ENCODE data around the gene RAPGEF5.

Gene RAPGEF5

DNA sequence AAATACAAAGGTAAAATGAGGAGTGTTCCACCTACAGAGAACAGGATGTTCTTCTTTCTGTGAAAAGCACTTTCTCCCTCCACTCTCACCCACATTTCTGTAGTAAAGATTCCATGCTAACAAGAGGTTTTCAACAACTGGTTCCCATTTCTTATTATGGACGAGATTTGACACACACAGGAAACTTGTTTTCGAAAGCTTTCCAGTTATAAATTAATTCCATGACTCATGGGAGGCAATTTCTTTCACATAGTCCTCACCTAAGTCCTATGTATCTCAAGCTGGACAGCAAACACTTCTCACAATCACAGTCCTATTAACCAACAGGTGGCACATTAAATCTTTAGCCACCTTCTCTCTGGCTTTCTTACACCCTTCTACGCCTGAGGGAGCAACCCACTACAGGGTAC, 24.5 kb downstream of the RAPGEF5 start:
- H3K4me1 ChIP-seq (ENCODE audit: control insufficient read depth, insufficient read depth, low read length), result peaks cover 6% of the 10 kb centered on the region

DNA sequence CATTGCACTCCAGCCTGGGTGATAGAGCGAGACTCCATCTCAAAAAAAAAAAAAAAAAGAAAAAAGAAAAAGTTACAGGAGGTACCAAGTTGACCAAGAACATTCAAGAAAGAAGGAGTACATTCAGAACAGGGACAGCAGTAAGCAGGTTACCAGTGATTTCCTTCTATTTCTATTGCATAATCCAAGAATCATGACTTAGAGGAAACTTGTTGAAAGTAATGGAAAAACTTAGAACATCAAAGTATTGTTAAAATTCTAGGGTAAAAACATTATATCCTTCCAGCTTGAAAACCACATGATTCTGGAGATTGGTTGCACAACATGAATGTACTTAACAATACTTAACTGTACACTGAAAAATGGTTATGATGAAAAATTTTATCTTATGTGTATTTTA, 25.2 kb downstream of the RAPGEF5 start:
- H3K36me3 ChIP-seq (ENCODE audit: control insufficient read depth, insufficient read depth, low read length), result no peaks in the 10 kb centered on the region
- no peak for DNase-seq (ENCODE audit: low read depth, low spot score)
- H3K4me3 ChIP-seq (ENCODE audit: low read length), result no peak overlapping the region
- no peak overlapping the region for H3K27ac ChIP-seq (ENCODE audit: low read length)
- H3K4me1 ChIP-seq (ENCODE audit: control insufficient read depth, insufficient read depth, low read length), result peaks cover 5% of the 10 kb centered on the region
- H3K9me3 ChIP-seq (ENCODE audit: control insufficient read depth, insufficient read depth, low read length), result no peaks in the 10 kb centered on the region
- no peaks in the 10 kb centered on the region for H3K27me3 ChIP-seq (ENCODE audit: control insufficient read depth, insufficient read depth, low read length)
- WGBS (ENCODE audit: insufficient coverage, insufficient read length), result no CpG with 5 or more reads among the region's 1 CpG

More for the DNA sequence above, 24.5 kb downstream of the RAPGEF5 start:
- WGBS (ENCODE audit: insufficient coverage, insufficient read length), result no CpG with 5 or more reads among the region's 3 CpGs
- no peak for DNase-seq (ENCODE audit: low read depth, low spot score)
- Histone ChIP-seq H3K9me3 (ENCODE audit: control insufficient read depth, insufficient read depth, low read length) (no peaks in the 10 kb centered on the region), H3K4me3 (ENCODE audit: low read length) (no peak overlapping the region), H3K27ac (ENCODE audit: low read length) (peak overlapping the region; percentile 26), H3K27me3 (ENCODE audit: control insufficient read depth, insufficient read depth, low read length) (no peaks in the 10 kb centered on the region), H3K36me3 (ENCODE audit: control insufficient read depth, insufficient read depth, low read length) (no peaks in the 10 kb centered on the region)

DNA sequence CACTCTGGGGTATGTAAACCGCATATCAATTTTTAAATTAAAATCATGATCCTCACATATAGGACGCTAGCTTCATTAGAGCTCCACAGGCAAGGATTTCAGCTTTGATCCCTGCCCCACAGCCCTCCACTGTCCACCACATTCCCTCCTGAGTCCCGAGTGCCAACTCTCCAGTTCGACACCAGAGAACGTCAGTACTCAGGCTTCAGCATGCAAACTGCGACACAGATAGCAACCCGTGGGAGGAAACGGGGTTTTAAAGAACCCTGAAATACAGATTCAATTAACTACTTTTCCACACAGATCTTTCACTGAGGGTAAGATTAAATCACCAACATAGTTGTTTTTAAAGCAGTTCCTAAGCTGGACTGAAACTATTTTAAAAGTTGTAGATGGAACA, 26.1 kb downstream of the RAPGEF5 start:
- Histone ChIP-seq H3K4me1 (ENCODE audit: control insufficient read depth, insufficient read depth, low read length) (peaks cover 4% of the 10 kb centered on the region), H3K27ac (ENCODE audit: low read length) (no peak overlapping the region), H3K4me3 (ENCODE audit: low read length) (no peak overlapping the region), H3K9me3 (ENCODE audit: control insufficient read depth, insufficient read depth, low read length) (no peaks in the 10 kb centered on the region), H3K36me3 (ENCODE audit: control insufficient read depth, insufficient read depth, low read length) (no peaks in the 10 kb centered on the region), H3K27me3 (ENCODE audit: control insufficient read depth, insufficient read depth, low read length) (no peaks in the 10 kb centered on the region)
- no CpG with 5 or more reads among the region's 8 CpGs for WGBS (ENCODE audit: insufficient coverage, insufficient read length)
- no peak for DNase-seq (ENCODE audit: low read depth, low spot score)

DNA sequence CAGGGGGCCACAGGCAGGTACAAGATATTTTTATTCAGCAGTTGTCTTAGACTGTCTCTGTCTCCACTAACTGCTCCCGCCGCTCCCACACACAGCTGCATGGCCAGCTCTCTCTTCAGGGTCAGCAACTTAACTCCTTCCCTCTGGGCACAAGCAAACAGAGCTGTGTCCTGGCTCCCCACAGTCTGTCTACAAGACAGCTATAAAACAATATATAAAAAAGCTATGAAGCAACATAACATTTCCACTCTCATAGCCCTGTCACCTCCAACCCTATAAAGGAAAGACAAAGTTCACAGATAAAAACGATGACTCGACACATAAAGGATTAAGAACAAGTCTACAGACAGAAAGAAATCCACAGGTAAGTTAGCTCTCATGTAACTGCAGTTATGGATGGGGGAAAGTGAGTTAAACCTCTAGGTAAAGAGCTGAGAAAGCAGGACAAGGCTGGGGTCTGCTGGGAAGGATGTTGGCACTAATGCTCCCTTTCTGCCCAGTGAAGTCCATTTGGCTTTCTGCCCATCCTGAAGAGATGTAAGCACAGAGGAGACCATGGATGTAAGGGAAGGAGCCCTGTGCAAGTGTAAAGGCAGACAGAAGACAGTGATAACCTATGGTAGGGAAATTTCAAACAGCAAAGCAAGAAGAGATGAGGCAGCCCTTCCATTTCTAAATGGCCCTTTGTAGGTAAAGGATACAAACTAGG, 27.0 kb downstream of the RAPGEF5 start:
- no peaks in the 10 kb centered on the region for H3K36me3 ChIP-seq (ENCODE audit: control insufficient read depth, insufficient read depth, low read length)
- H3K9me3 ChIP-seq (ENCODE audit: control insufficient read depth, insufficient read depth, low read length), result no peaks in the 10 kb centered on the region
- H3K27me3 ChIP-seq (ENCODE audit: control insufficient read depth, insufficient read depth, low read length), result no peaks in the 10 kb centered on the region
- WGBS (ENCODE audit: insufficient coverage, insufficient read length), result no CpG with 5 or more reads among the region's 4 CpGs
- no peak overlapping the region for H3K27ac ChIP-seq (ENCODE audit: low read length)
- no peak overlapping the region for H3K4me3 ChIP-seq (ENCODE audit: low read length)
- DNase-seq (ENCODE audit: low read depth, low spot score), result no peak
- H3K4me1 ChIP-seq (ENCODE audit: control insufficient read depth, insufficient read depth, low read length), result peaks cover 4% of the 10 kb centered on the region

DNA sequence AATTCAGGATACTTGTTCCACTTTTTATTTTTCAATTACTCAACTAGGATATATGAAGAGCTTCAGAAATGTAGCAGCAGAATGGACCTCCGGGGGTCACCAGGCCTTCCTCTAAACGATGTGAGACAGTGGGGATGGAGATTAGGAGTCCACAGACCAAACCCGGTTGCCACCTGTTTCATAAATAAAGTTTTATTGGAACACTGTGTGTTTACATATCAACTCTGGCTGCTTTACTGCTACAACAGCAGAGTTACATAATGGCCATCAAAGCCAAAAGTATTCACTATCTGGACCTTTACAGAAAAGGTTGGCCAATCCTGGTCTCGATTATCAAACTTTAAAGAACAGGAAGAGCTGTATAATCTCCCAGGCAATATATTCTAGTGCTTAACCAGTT, 30.8 kb downstream of the RAPGEF5 start:
- WGBS (ENCODE audit: insufficient coverage, insufficient read length), result no CpG with 5 or more reads among the region's 4 CpGs
- H3K4me1 ChIP-seq (ENCODE audit: control insufficient read depth, insufficient read depth, low read length), result peaks cover 4% of the 10 kb centered on the region

DNA sequence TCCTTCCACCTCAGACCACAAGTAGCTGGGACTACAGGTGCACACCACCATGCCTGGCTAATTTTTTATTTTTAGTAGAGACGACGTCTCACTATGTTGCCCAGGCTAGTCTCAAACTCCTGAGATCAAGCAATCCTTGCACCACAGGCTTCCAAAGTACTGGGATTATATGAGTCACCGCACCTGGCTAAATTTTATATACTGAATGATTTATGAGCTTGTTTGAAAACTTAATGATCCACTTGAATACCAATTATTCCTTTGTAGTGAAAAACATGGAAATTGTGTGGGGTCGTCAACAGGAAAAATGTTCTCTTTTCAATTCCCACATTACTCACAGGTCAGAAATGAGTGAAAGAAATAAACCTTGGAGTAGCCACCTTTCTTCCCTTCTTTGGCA, 31.3 kb downstream of the RAPGEF5 start:
- Histone ChIP-seq H3K36me3 (ENCODE audit: control insufficient read depth, insufficient read depth, low read length) (no peaks in the 10 kb centered on the region), H3K4me3 (ENCODE audit: low read length) (no peak overlapping the region), H3K9me3 (ENCODE audit: control insufficient read depth, insufficient read depth, low read length) (no peaks in the 10 kb centered on the region), H3K4me1 (ENCODE audit: control insufficient read depth, insufficient read depth, low read length) (peaks cover 2% of the 10 kb centered on the region; the same call in 1 of the 2 replicates), H3K27me3 (ENCODE audit: control insufficient read depth, insufficient read depth, low read length) (no peaks in the 10 kb centered on the region), H3K27ac (ENCODE audit: low read length) (no peak overlapping the region)
- WGBS (ENCODE audit: insufficient coverage, insufficient read length), result no CpG with 5 or more reads among the region's 4 CpGs
- DNase-seq (ENCODE audit: low read depth, low spot score), result no peak

More for the DNA sequence above, 30.8 kb downstream of the RAPGEF5 start:
- no peaks in the 10 kb centered on the region for H3K9me3 ChIP-seq (ENCODE audit: control insufficient read depth, insufficient read depth, low read length)
- no peaks in the 10 kb centered on the region for H3K36me3 ChIP-seq (ENCODE audit: control insufficient read depth, insufficient read depth, low read length)
- no peak overlapping the region for H3K27ac ChIP-seq (ENCODE audit: low read length)
- DNase-seq (ENCODE audit: low read depth, low spot score), result no peak
- no peak overlapping the region for H3K4me3 ChIP-seq (ENCODE audit: low read length)
- H3K27me3 ChIP-seq (ENCODE audit: control insufficient read depth, insufficient read depth, low read length), result no peaks in the 10 kb centered on the region

DNA sequence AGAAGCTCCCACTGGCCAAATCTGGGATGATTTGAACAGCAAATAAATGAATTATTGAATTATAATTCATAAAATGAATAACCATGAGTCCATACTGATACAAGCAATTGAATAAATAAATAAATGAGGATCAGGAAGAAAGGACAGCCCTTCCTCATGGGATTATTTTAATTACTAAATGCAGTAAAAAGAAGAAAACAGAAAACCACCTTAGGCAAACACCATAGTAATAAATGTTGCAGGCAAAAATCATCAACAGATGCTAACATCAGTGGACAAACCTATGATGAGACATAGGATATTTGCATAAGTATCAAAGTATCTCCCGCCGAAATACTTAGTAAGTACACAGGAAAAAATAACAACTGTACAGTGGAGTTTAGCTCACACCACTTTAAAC, 33.2 kb downstream of the RAPGEF5 start:
- Histone ChIP-seq H3K4me1 (ENCODE audit: control insufficient read depth, insufficient read depth, low read length) (0 out of 2 replicates have a peak, but pooled peaks cover 2% of the 10 kb centered on the region), H3K27ac (ENCODE audit: low read length) (no peak overlapping the region)
- DNase-seq (ENCODE audit: low read depth, low spot score), result no peak

DNA sequence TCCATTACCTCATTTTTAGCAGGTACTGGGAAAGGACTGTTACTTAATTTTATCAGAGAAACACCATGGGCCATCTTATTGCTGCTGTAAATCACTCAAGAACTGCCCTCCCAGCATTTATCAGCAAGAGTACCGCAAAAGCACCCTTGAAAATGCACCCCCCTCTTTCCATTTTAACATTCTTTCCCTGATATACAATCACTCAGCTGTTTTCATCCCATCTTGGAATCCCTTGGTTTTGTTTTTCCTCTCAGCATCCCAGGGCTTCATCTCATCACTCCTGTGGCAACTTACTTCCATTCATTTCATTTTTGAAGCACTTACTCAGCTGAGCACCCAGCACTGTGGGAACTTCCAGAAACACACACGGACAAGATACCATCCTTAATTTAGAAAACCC, 36.5 kb downstream of the RAPGEF5 start:
- WGBS (ENCODE audit: insufficient coverage, insufficient read length), result no CpG with 5 or more reads among the region's 2 CpGs
- Histone ChIP-seq H3K4me3 (ENCODE audit: low read length) (no peak overlapping the region), H3K9me3 (ENCODE audit: control insufficient read depth, insufficient read depth, low read length) (no peaks in the 10 kb centered on the region), H3K27ac (ENCODE audit: low read length) (no peak overlapping the region), H3K36me3 (ENCODE audit: control insufficient read depth, insufficient read depth, low read length) (no peaks in the 10 kb centered on the region), H3K27me3 (ENCODE audit: control insufficient read depth, insufficient read depth, low read length) (no peaks in the 10 kb centered on the region), H3K4me1 (ENCODE audit: control insufficient read depth, insufficient read depth, low read length) (0 out of 2 replicates have a peak, but pooled peaks cover 2% of the 10 kb centered on the region)
- no peak for DNase-seq (ENCODE audit: low read depth, low spot score)

More for the DNA sequence above, 33.2 kb downstream of the RAPGEF5 start:
- Histone ChIP-seq H3K36me3 (ENCODE audit: control insufficient read depth, insufficient read depth, low read length) (no peaks in the 10 kb centered on the region), H3K27me3 (ENCODE audit: control insufficient read depth, insufficient read depth, low read length) (no peaks in the 10 kb centered on the region), H3K4me3 (ENCODE audit: low read length) (no peak overlapping the region), H3K9me3 (ENCODE audit: control insufficient read depth, insufficient read depth, low read length) (no peaks in the 10 kb centered on the region)
- no CpG with 5 or more reads among the region's 2 CpGs for WGBS (ENCODE audit: insufficient coverage, insufficient read length)

DNA sequence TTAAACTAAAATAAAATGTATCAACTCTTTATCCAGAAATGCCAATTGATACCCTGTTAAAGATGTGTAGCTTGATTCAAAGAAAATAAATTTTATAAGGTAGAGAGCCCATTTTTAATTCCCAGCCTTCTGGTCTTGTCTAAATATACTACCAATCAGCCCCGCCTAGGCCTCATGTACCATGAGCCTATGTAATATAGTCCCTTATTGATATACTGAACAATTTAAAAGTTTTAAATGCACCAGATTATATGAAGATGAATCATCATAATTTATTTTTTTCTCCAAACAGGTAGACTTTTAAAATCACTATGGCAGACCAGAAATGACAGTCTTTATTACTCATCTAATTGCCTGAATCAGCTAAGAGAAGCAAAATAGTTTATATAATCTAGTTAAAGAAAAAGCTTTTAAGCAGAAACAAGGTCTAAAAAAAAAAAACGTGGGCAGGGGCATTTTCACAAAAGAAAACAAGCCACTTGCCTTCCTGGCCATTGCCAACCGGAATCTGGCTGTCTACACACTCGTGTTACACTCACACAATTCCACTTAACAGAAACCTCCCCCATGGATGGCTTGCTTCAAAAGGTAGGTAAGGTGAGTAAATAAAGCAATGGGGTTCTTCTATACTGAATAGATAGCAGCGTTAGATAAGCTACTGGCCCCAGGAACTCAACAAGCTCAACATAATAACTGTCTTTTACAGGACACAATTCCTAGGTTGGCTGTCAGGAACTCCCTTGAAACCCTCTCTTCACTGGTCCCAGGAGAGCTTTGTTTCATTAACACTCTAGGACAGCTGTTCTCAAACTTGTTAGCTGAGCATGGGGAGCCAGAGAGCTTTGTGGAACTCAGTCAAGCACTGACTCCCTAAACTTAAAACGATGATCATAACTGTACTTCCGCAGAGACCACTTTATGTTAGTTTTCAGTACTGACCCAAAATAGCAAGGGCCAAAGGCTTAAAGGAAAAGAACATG, 37.2 kb downstream of the RAPGEF5 start:
- no peak overlapping the region for H3K4me3 ChIP-seq (ENCODE audit: low read length)
- H3K9me3 ChIP-seq (ENCODE audit: control insufficient read depth, insufficient read depth, low read length), result no peaks in the 10 kb centered on the region
- H3K27ac ChIP-seq (ENCODE audit: low read length), result no peak overlapping the region
- WGBS (ENCODE audit: insufficient coverage, insufficient read length), result no CpG with 5 or more reads among the region's 7 CpGs
- 0 out of 2 replicates have a peak, but pooled peaks cover 2% of the 10 kb centered on the region for H3K4me1 ChIP-seq (ENCODE audit: control insufficient read depth, insufficient read depth, low read length)
- DNase-seq (ENCODE audit: low read depth, low spot score), result no peak
- no peaks in the 10 kb centered on the region for H3K27me3 ChIP-seq (ENCODE audit: control insufficient read depth, insufficient read depth, low read length)
- no peaks in the 10 kb centered on the region for H3K36me3 ChIP-seq (ENCODE audit: control insufficient read depth, insufficient read depth, low read length)

DNA sequence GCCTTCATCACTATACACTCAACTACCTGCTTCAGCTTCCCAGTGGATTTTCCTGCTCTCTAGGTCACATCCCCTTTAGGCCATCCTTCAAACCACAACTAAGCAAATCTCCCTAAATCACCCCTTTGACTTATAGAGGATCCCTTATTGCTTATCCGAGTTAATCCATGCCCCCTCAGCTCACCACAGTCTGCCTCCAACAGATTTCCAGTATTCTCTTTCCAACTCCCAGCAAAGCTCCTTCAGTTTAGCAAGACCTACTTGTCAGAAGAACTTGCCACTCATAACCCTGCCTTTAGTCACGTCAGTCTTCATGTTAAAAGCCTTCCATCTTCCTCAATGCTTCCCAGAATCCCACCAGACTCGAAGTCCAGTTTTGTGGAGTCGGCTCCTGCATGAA, 38.6 kb downstream of the RAPGEF5 start:
- no CpG with 5 or more reads among the region's 4 CpGs for WGBS (ENCODE audit: insufficient coverage, insufficient read length)
- Histone ChIP-seq H3K36me3 (ENCODE audit: control insufficient read depth, insufficient read depth, low read length) (no peaks in the 10 kb centered on the region), H3K27me3 (ENCODE audit: control insufficient read depth, insufficient read depth, low read length) (no peaks in the 10 kb centered on the region), H3K4me1 (ENCODE audit: control insufficient read depth, insufficient read depth, low read length) (0 out of 2 replicates have a peak, but pooled peaks cover 2% of the 10 kb centered on the region), H3K9me3 (ENCODE audit: control insufficient read depth, insufficient read depth, low read length) (no peaks in the 10 kb centered on the region), H3K27ac (ENCODE audit: low read length) (no peak overlapping the region), H3K4me3 (ENCODE audit: low read length) (no peak overlapping the region)
- DNase-seq (ENCODE audit: low read depth, low spot score), result no peak
